HG02981 (cell line): ENCODE measurements around the gene FOSL2.

Experiments
- ATAC-seq: cut with Tn5 transposase; IDR thresholded peaks from one replicate; pipeline ENCODE4 v1.9.1; 2021; ENCODE audit warnings: mild to moderate bottlenecking, moderate library complexity; ENCODE audit not compliant: unreplicated experiment

The FOSL2 gene

GRCh38 chr2:28356095-28356911, 36.4 kb upstream of the FOSL2 start:
- no peak for ATAC-seq

DNA sequence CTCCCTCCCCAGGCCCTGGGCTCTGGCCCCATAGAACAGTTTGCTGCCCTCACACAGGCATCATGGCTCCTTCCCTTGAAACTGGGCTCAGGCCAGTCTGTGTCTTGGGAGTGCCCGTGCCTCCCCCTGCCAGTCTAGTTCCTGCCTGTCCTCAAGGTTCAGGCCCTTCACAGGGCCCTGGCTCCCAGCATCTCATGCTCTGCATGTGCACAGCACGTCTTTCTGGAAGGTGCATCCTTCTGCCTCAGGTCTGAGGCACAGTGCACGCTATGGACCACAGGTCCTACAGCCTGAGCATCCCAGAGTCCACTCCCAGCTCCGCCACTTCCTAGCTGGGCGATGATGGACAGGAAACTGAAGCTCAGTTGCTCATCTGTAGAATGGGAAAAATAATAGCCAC, 35.6 kb upstream of the FOSL2 start:
- ATAC-seq = no peak

- ATAC-seq = no peak
Measured at GRCh38 chr2:28357948-28358667, 34.5 kb upstream of the FOSL2 start.

DNA sequence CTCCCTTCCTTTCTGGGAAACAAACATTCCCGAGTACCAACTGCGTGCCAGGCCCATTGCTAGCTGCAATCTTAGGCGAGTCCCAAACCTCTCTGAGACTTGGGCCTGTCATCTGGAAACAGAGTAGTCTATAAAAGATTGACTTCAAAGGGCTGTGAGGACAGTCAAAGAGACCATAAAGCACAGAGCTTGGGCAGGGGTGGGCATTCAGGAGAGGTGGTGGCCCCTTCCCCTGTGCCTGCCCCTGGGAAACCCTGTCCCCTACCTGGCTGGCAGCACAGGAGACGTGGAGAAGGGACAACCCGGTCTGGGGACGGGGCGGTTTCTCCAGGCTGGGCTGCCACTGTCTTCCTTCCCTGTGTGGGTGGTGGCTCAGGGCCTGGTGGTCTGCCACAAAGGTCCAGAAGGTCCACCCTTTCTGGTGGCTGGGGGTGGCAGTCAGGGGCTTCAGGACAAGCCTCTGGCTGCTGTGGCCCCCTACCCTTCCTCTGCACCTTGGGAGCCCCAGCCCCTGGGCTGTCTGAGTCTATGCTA, 33.9 kb upstream of the FOSL2 start:
- ATAC-seq = peak; percentile 14

- peak; percentile 75 for ATAC-seq
Measured at GRCh38 chr2:28359222-28360057, 33.2 kb upstream of the FOSL2 start.

DNA sequence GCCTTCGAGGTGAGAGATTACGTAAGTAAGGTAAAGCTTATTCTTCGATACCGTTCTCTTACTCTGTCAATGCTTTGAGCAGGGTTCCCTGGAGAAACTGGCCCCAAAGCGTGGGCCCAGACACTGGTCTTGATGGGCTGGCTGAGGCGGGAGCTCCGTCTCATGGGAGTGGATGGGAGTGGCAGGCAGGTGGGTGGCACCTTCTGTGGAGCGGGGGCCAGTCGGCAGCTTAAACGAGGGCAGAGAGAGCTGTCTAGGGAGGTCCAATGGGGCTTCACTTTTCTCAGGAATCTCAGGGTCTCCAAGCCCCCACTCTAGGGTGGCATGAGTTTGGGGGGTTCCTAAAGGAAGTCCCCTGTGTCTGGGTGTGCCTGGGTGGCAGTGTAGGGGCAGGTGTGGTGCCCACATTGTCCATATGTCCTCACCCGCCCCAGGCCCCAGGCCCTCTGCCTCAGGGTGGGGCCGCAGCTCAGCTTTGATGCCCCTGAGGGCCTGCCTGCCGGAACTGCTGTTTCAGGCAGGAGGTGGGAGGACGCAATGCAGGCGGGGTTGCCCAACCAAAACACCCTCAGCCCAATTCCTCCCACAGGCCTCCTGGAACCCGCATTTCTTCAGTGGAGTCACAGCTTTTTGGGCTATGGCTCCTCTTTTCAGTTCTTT, 32.5 kb upstream of the FOSL2 start:
- no peak for ATAC-seq

DNA sequence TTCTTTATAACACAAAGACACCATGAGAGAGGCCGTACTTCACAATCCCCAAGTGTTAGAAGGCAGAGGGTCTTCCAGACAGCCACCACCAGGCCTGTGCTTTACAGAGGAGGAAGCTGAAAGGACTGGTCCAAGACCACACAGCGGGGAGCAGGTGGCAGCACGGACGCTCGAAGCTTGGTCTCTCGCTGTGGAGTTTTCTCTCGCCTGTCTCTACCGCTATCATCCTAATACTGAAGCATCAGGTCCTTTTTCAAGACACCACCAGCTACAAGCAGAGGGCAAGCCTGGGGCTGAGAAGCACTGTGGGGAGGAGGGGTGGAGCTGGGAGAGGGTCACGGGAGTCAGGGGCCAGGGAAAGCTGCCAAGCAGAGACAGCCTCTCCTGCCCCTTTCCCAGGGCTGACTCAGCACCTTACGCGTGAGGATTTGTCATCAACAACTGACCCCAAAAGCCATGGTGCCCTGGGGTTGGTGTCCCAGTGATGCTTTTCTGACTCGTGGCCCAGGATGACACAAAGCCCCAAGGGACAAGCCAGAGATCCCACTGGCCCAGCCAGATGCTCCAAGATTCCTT, 31.9 kb upstream of the FOSL2 start:
- ATAC-seq = no peak

GRCh38 chr2:28361991-28362710, 30.5 kb upstream of the FOSL2 start:
- no peak for ATAC-seq

DNA sequence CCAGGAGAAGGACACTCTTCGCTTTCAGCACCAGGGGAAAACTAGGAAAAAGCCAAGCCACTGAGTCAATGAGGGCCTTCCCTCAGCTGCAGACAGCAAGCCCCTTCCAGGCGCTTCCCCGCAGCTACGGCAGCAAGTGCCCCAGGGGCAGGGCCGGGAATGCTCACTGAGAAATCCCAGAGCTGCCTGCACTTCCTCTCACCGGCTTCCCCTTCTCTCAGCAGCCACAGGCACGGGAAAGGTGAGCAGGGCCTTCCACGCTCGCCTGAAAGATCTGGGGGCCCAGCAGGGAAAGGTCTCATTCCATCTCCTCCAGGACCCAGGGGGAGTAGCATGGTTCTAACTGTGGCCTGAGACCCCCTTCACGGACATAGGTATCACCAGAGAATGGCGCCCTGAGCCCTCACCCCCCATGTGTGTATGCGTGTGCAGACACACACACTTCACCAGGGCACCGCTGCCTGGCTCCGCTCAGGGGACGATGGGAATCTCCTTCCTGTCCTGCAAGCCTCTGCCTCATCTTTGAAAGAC, 29.6 kb upstream of the FOSL2 start:
- ATAC-seq = no peak

DNA sequence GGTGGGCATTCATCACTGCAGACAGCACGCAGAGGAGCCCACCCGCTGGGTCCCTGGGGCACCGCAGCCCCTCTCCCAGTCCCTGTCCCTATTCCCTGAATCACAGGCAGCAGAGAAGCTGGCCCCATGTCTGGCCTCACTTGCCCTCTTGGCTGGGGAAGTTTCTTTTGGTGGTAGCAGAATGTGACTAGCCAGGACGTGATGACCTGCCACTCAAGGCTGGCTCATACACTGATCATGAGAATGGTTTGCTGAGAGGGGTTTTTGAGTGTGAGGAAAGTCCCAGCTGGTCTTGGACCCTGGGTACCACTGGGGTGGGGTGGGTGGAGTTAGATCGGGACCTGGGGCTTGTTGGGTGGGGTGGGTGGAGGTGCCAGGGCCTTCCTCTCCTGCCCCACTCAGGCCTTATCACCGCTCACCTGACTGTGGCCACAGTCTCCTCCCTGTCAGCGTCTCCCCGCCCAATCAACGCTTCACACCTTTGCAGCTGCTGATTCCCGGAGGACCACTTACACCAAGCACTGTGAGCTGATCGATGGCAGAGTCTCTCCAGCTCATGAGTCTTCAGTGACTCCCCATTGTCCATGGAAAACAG, 28.9 kb upstream of the FOSL2 start:
- ATAC-seq = no peak

DNA sequence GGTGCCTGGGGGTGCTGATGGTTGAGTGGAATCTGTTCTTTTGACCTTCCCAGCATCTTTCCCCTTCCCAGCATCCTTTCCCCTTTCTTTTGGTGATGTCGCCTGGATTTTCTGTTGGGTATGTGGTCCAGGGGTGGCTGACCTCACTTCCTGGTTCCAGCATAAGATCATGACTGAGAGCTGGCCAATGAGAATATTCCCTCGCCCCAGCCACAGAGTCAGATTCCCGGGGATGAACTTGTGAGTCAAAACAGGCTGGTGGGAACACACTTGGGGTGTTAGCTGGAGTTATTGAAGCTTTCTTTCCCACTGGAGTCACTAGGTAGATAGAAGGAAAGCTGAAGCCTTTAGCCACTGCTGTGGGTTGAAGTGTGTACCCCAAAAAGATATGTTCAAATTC, 28.0 kb upstream of the FOSL2 start:
- ATAC-seq = no peak

DNA sequence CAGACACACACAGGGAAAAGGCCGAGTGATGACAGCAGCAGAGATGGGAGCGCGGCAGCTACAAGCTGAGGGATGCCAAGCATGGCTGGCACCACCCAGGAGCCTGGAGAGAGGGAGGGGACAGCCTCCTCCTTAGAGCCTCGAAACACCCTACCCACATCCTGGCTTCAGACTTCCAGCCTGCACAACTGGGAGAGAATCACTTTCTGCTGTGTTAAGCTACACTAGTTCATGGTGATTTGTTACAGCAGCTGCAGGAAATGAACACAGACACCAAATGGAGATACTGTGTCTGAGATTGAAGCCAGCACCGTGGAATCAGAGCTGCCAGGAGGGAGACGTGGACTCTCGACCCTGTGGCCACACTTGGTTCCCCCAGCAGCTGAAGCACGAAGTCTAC, 27.5 kb upstream of the FOSL2 start:
- ATAC-seq = no peak

- no peak for ATAC-seq
Measured at GRCh38 chr2:28366149-28366495, 26.5 kb upstream of the FOSL2 start.

DNA sequence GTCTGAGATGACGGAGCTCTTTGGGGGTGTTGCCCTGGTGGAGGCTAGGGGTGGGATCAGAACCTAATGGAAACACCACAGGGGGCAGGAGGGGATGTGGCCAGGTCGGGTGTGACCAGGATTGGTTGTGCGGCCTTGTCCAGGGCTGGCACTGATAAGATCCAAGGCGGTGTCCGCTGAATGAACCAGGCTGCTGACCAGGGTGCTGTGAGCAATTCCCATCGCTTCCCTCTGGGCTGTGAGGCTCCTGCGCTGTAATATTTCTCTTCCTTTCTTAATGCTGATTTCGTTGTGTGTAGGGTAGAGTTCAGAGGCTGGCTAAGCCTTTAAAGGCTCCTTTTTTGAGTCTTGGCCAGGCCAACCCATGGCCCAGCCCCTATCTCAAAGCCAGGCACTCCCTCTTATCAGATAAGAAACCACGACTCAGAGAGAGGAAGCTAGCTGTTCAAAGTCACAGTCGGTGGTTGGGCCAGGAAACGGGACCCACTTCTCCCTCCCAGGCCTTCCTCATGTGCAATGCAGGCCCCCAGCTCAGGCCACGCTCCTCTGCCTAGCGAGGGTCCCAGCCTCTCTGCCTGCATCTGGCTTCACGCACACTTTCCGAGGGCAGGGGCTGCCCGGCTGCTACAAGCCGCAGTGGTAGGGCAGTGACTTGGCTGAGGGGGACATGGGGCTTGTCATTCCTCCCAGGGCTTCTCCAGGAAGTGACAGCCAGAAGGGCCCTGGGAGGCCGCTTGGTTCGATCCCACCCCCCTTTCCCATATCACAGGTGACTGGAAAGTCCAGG, 26.0 kb upstream of the FOSL2 start:
- ATAC-seq = no peak

DNA sequence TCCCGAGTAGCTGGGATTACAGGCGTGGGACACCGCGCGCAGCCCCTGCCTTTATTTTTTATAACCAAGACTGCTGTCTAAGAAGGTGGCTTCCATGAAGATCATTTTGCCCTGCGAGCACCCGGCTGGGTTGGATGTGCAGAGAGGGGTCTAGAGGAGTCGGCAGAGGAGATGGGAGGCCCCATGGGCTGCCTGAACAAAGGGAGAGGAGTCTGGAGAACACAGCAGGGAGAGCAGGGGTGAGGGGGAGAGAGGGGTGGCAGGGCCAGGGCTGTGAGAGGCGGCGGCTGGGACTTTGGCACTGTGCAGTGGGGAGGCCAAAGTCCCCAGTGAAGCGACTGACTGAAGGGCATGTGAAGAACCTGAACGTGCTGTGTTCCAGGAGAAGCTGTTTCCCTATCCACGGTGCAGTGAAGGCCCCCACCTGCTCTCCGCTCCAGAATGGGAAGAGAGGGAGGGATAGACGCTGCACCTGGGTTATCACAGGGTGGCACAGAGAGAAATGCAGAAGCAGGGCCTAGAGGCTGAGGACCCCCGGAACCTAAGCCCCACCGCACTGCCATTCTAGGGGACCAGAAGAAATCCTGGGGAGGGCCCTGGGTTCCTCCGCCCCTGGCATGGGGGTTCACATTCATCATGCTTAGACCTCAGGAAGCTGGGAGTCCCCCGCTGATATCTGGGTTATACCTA, 24.8 kb upstream of the FOSL2 start:
- no peak for ATAC-seq

DNA sequence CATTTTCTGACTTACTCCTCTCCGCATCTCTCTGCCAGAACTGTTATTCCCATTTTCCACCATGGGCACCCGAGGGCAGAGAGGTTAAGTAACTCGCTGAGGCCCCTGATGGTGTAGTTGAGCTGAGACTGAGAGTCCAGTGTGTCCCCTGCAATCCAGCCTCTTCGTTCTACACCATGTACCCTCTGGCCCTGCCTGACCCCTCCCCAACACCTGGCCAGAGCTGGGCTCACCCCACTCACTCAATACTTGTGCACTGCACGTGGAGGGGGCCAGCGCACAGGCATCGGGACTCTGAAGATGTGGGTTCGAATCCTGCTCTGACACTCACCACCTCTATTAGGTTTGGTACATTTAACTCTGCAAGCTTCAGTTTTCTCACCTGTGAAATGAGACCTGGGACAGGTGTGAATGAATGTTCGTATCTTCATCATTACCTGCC, 24.3 kb upstream of the FOSL2 start:
- ATAC-seq = no peak

DNA sequence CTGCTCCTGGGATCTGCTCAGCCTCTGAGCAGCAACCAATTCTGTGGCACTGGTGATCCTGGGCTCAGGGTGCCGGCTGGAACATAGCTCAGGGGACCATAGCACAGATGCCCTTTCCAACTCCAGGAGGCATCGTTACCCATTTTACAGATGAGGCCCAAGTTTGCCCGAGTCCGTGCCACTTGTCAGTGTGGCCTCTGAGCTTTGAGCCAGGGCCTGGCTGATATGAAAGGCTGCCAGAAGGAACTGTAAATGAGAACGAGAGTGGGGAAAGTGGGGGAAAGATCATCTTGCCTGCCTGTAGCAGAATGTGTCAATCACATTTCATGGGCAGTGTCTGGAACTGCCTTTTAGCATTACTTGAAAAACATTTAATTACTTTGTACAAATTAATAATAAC, 23.3 kb upstream of the FOSL2 start:
- no peak for ATAC-seq

- no peak for ATAC-seq
Measured at GRCh38 chr2:28370354-28370753, 22.3 kb upstream of the FOSL2 start.
